ACC112 (cell line): ENCODE data around the gene PRIMA1.

ENCODE experiments used
- H2AFZ ChIP-seq: fragments of 200-600 bp; sonication (generic); one replicate; pipeline ENCODE4 v1.6.0; 2017; ENCODE audit warnings: antibody characterized with exemption, low read length; ENCODE audit not compliant: unreplicated experiment
- H3K27ac ChIP-seq: fragments of 200-600 bp; sonication (generic); 2 replicates; pipeline ENCODE4 v1.5.1; 2014; ENCODE audit warnings: low read depth, mild to moderate bottlenecking, antibody characterized with exemption, low read length, moderate library complexity
- H3K27me3 ChIP-seq: fragments of 200-600 bp; sonication (generic); 2 replicates; pipeline ENCODE4 v1.6.1; 2014; ENCODE audit warnings: mild to moderate bottlenecking, antibody characterized with exemption, low read length, moderate library complexity, mixed read lengths; ENCODE audit not compliant: insufficient read depth
- H3K36me3 ChIP-seq: fragments of 200-600 bp; sonication (generic); 2 replicates; pipeline ENCODE4 v1.6.1; 2016; ENCODE audit warnings: mild to moderate bottlenecking, antibody characterized with exemption, low read length, moderate library complexity, mixed read lengths; ENCODE audit not compliant: insufficient read depth
- H3K4me1 ChIP-seq: fragments of 200-600 bp; sonication (generic); one replicate; pipeline ENCODE4 v1.6.1; 2016; ENCODE audit warnings: low read length, mixed read lengths; ENCODE audit not compliant: insufficient read depth, unreplicated experiment, control insufficient read depth
- H3K4me3 ChIP-seq: fragments of 200-600 bp; sonication (generic); 2 replicates; pipeline ENCODE4 v1.5.1; 2014; ENCODE audit warnings: mild to moderate bottlenecking, low read depth, low read length
- H3K79me2 ChIP-seq: fragments of 200-600 bp; sonication (generic); one replicate; pipeline ENCODE4 v1.6.0; 2016; ENCODE audit warnings: low read length; ENCODE audit not compliant: control insufficient read depth, unreplicated experiment, insufficient read depth

The PRIMA1 gene

DNA sequence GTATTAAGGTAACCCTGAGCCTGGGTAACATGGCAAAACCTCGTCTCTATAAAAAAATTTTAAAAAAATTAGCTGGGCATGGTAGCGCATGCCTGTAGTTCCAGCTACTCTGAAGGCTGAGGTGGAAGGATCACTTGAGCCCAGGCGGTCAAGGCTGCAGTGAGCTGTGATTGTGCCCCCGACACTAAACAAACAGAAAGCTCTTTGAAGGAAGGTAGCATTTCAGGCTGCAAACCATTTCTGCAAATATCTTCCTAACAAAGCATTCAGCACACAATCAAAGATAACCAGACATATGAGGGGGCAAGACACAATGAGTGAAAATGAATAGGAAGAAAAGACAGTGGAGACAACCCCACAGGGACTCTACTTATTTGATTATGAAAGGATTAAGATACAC lies 118.7 kb downstream of the PRIMA1 start:
- H3K79me2 ChIP-seq = no peaks in the 10 kb centered on the region
- no peaks in the 10 kb centered on the region for H3K36me3 ChIP-seq
- H3K27ac ChIP-seq = no peak overlapping the region
- H3K4me1 ChIP-seq = no peaks in the 10 kb centered on the region
- H3K4me3 ChIP-seq = no peak overlapping the region
- H3K27me3 ChIP-seq = no peaks in the 10 kb centered on the region
- H2AFZ ChIP-seq = no peak overlapping the region
